ENCODE data around the gene SIRT5. TPM values are rescaled to one million over a fixed set of nuclear protein-coding genes. Genes with fewer than 3 reads are reported as not detected.

Gene SIRT5
- total RNA-seq, 1 experiment from 2014 or later = 13.8 TPM

DNA sequence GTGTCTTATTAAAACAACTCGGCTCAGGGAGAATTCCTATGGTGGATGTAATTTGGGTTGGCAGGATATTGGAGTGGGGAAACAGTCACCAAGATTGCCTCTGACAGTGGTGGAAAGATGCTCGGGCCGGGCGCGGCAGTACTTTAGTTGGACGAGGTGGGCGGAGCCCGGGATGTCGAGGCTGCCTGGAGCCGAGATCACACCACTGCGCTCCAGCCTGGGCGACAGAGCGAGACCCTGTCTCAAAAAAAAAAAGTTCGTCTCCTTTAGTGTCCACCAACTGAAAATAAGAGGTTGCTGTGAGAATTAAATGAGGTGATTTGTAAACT is 41.4 kb downstream of the SIRT5 start (continued):
- TF ChIP-seq, protein P1, sequence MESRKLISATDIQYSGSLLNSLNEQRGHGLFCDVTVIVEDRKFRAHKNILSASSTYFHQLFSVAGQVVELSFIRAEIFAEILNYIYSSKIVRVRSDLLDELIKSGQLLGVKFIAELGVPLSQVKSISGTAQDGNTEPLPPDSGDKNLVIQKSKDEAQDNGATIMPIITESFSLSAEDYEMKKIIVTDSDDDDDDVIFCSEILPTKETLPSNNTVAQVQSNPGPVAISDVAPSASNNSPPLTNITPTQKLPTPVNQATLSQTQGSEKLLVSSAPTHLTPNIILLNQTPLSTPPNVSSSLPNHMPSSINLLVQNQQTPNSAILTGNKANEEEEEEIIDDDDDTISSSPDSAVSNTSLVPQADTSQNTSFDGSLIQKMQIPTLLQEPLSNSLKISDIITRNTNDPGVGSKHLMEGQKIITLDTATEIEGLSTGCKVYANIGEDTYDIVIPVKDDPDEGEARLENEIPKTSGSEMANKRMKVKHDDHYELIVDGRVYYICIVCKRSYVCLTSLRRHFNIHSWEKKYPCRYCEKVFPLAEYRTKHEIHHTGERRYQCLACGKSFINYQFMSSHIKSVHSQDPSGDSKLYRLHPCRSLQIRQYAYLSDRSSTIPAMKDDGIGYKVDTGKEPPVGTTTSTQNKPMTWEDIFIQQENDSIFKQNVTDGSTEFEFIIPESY (IDR thresholded peaks at IDR 0.05; ENCODE audit: extremely low read depth, insufficient replicate concordance, low read length) = no peak
- TF ChIP-seq POLR2AphosphoS5 (IDR thresholded peaks at IDR 0.05; ENCODE audit: low read depth, low read length) = no peak
- TF ChIP-seq TCF7L2 (IDR thresholded peaks at IDR 0.05; ENCODE audit: borderline replicate concordance, extremely low read depth, insufficient read depth, insufficient read length) = no peak

DNA sequence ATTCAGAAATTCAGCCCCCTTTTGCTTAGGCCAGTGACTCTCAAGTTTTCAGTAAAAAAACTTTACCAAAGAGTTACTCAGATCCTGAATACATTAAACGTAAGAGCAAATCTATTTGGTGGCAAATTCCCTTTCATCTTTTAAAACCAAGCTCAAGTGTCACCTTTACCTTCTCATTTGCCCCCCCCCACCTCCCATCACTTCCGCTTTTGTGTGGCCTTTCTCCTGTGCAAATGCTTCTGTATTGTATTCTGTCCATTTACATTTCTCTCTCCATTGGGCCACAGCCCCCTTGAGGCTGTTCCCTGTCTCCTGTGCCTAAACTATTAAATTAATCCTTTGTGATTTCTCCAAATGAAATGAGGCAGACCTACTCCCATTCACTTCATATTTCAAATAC is 42.7 kb downstream of the SIRT5 start:
- Histone ChIP-seq H3K9ac (ENCODE audit: low read length) (no peak overlapping the region), H3K9me2 (ENCODE audit: insufficient read depth) (no peaks in the 10 kb centered on the region), H3K4me1 (ENCODE audit: control insufficient read depth in 1 of 2, insufficient read depth in 2 of 2, low read length in 2 of 2) (peaks cover 11 to 23% of the 10 kb centered on the region in 2 experiments; a peak in 3 of 4 replicates), H3K27ac (ENCODE audit: low read depth, low read length) (no peak overlapping the region), H3K79me2 (ENCODE audit: insufficient read depth, low read length) (peaks cover 48% of the 10 kb centered on the region), H2AFZ (ENCODE audit: low read depth, low read length, poor library complexity, severe bottlenecking) (no peak overlapping the region), H3K4me2 (ENCODE audit: low read length) (peak overlapping the region; percentile 76; the same call in 1 of the 2 replicates), H3K36me3 (ENCODE audit: control insufficient read depth in 1 of 2, insufficient read depth in 2 of 2, low read length in 2 of 2) (peaks cover 50% of the 10 kb centered on the region in 2 experiments; a peak in 3 of 4 replicates), H3K4me3 (replicated peaks in 1 of 2; ENCODE audit: low read depth in 1 of 2, low read length in 2 of 2) (no peak overlapping the region), H3K9me3 (ENCODE audit: control insufficient read depth in 1 of 2, insufficient read depth in 1 of 2, low read depth in 1 of 2, low read length in 2 of 2) (no peaks in the 10 kb centered on the region), H3K27me3 (ENCODE audit: insufficient read depth, low read length) (no peaks in the 10 kb centered on the region), H4K20me1 (ENCODE audit: insufficient read depth) (peaks cover 7% of the 10 kb centered on the region; the same call in 1 of the 2 replicates)
- DNase-seq (ENCODE audit: low read depth, low spot score) (no peak), ATAC-seq (no peak)
- ChIA-PET CTCF (interaction anchor here (1.3 kb wide), 1 partner anchor 42 kb away, joined by 4 read pairs; no protein-coding TSS in a partner anchor), RAD21 (ENCODE audit: low non-redundant PET in 1 of 2, low total read pairs in 2 of 2, uncharacterized antibody in 2 of 2, unreplicated experiment in 2 of 2) (no interaction called here), POLR2A (no interaction called here)
- TF ChIP-seq SIN3A (IDR thresholded peaks at IDR 0.05; ENCODE audit: low read depth) (no peak), ZNF274 (IDR thresholded peaks at IDR 0.05; ENCODE audit: low read depth, low read length) (no peak), EZH2 (IDR thresholded peaks at IDR 0.05) (no peak), POLR2AphosphoS5 (IDR thresholded peaks at IDR 0.05; ENCODE audit: low read depth, low read length) (peak; percentile 28; the same call in 1 of the 2 replicates)
- TF ChIP-seq, protein P1 (IDR thresholded peaks at IDR 0.05; ENCODE audit: extremely low read depth, insufficient replicate concordance, low read length) = no peak
- intact Hi-C loops (cut with micrococcal nuclease) = no loop called here
- BruUV-seq (replicated peaks) = no TSS peak
